KMS-11 (cell line): ENCODE results near the gene TMEM235.
"Not testable (repeated sequence)": the region's sequence is repeated elsewhere in the genome, so short reads cannot be mapped to it uniquely, and the experiment has no call there.

Source experiments
- H2AFZ ChIP-seq: fragments of 200-600 bp; sonication (generic); 2 replicates; pipeline ENCODE4 v1.6.1; 2016; ENCODE audit warnings: antibody characterized with exemption, mixed run types, low read depth
- H3K27ac ChIP-seq: fragments of 200-600 bp; sonication (generic); 2 replicates; pipeline ENCODE4 v1.6.1; 2016; ENCODE audit warnings: mild to moderate bottlenecking, mixed run types
- H3K27me3 ChIP-seq: fragments of 200-600 bp; sonication (generic); 2 replicates; pipeline ENCODE4 v1.6.1; 2017; ENCODE audit warnings: mild to moderate bottlenecking, low read depth, mixed run types, moderate library complexity; ENCODE audit not compliant: insufficient read depth
- H3K36me3 ChIP-seq: fragments of 200-600 bp; sonication (generic); 2 replicates; pipeline ENCODE4 v1.6.1; 2017; ENCODE audit warnings: mild to moderate bottlenecking, mixed run types; ENCODE audit not compliant: insufficient read depth
- H3K4me1 ChIP-seq: fragments of 200-600 bp; sonication (generic); 2 replicates; pipeline ENCODE4 v1.6.1; 2016; ENCODE audit warnings: mild to moderate bottlenecking, low read depth, mixed run types; ENCODE audit not compliant: poor library complexity, severe bottlenecking
- H3K4me2 ChIP-seq: fragments of 200-600 bp; sonication (generic); 2 replicates; pipeline ENCODE4 v1.7.0; 2016; ENCODE audit warnings: mild to moderate bottlenecking, mixed run types
- H3K4me3 ChIP-seq: fragments of 200-600 bp; sonication (generic); IDR thresholded peaks from 2 replicates; pipeline ENCODE4 v1.6.1; 2017; ENCODE audit warnings: low read depth, low read length, mixed read lengths; ENCODE audit not compliant: insufficient read depth
- H3K79me2 ChIP-seq: fragments of 200-600 bp; sonication (generic); 2 replicates; pipeline ENCODE4 v1.6.1; 2016; ENCODE audit warnings: low read depth, mixed run types; ENCODE audit not compliant: insufficient read depth
- H3K9ac ChIP-seq: fragments of 200-600 bp; sonication (generic); 2 replicates; pipeline ENCODE4 v1.6.1; 2016; ENCODE audit warnings: mild to moderate bottlenecking, mixed run types
- H4K20me1 ChIP-seq: fragments of 200-600 bp; sonication (generic); 2 replicates; pipeline ENCODE4 v1.6.1; 2016; ENCODE audit warnings: mild to moderate bottlenecking, mixed run types; ENCODE audit not compliant: insufficient read depth
- TF ChIP-seq, protein P1 (sequence below): fragments of 200-600 bp; sonication (generic); conservative IDR thresholded peaks from 2 replicates; pipeline ENCODE4 v1.6.1; 2017; ENCODE audit warnings: low read depth, mild to moderate bottlenecking, antibody characterized with exemption, low read length, moderate library complexity, mixed read lengths

Gene TMEM235

DNA sequence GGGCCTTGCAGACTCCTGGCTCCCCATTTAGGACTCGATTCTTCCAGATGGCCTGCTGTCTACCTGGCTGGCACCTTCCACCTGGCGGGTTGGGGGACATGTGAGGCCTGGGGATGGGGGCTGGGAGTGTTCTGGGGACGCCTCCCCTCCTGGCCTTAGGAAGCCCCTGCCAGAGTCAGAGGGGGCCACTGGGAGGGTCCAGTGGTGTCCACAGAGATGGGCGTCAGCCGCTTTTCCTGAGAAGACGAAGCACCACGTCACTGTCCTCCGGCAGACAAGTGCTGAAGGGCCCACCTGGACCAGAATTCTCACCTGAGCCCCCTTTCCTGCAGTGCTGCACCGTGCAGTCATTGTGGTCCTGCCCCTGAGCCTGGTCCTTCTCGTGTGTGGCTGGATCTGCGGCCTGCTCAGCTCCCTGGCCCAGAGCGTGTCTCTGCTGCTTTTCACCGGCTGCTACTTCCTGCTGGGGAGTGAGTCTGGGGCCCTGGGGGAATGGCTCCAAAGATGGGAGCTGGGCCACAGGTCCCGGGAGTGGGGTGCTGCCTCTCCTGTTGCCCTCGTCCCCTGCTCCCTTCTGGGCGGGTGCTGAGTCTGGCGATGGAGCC lies 2.9 kb downstream of the TMEM235 start:
- no peaks in the 10 kb centered on the region for H3K79me2 ChIP-seq
- H3K36me3 ChIP-seq: no peaks in the 10 kb centered on the region
- no peak overlapping the region for H3K27ac ChIP-seq
- no peak overlapping the region for H2AFZ ChIP-seq
- H3K4me2 ChIP-seq: no peak overlapping the region
- no peak overlapping the region for H3K9ac ChIP-seq
- TF ChIP-seq, protein P1, sequence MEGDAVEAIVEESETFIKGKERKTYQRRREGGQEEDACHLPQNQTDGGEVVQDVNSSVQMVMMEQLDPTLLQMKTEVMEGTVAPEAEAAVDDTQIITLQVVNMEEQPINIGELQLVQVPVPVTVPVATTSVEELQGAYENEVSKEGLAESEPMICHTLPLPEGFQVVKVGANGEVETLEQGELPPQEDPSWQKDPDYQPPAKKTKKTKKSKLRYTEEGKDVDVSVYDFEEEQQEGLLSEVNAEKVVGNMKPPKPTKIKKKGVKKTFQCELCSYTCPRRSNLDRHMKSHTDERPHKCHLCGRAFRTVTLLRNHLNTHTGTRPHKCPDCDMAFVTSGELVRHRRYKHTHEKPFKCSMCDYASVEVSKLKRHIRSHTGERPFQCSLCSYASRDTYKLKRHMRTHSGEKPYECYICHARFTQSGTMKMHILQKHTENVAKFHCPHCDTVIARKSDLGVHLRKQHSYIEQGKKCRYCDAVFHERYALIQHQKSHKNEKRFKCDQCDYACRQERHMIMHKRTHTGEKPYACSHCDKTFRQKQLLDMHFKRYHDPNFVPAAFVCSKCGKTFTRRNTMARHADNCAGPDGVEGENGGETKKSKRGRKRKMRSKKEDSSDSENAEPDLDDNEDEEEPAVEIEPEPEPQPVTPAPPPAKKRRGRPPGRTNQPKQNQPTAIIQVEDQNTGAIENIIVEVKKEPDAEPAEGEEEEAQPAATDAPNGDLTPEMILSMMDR: no peak
- H3K4me3 ChIP-seq: no peak overlapping the region
- H3K4me1 ChIP-seq: peaks cover 22% of the 10 kb centered on the region
- H4K20me1 ChIP-seq: no peaks in the 10 kb centered on the region
- no peaks in the 10 kb centered on the region for H3K27me3 ChIP-seq

DNA sequence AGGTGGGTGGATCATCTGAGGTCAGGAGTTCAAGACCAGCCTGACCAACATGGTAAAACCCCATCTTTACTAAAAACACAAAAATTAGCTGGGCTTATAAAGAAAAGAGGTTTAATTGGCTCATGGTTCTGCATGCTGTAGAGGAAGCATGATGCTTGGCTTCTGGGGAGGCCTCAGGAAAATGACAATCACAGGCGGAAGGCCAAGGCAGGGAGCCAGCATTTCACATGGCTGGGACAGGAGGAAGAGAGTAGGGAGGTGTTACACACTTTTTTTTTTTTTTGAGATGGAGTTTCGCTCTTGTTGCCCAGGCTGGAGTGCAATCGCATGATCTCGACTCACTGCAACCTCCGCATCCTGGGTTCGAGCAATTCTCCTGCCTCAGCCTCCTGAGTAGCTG lies 3.6 kb downstream of the TMEM235 start:
- not testable (repeated sequence) for H3K36me3 ChIP-seq, H2AFZ ChIP-seq, H3K27me3 ChIP-seq, H3K9ac ChIP-seq, H3K27ac ChIP-seq, H3K79me2 ChIP-seq, H3K4me3 ChIP-seq, H4K20me1 ChIP-seq, H3K4me2 ChIP-seq
- H3K4me1 ChIP-seq: peaks cover 15% of the 10 kb centered on the region

DNA sequence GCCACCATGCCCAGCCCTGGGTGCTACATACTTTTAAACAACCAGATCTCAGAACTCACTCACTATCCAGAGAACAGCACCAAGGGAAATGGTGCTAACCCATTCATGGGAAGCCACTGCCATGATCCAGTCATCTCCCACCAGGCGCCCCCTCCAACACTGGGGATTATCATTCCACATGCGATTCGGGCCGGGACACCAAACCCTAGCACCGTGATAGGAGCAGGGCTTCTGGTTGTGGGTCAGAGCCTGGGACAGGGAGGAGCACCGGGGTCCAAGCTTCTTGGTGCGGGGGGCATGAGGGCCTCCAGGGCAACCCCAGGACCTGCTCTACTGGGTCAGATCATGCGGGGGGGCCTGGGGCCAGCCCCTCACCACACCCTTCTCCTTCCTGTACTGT lies 4.5 kb downstream of the TMEM235 start:
- Histone ChIP-seq H3K4me3 (no peak overlapping the region), H2AFZ (no peak overlapping the region), H3K27me3 (no peaks in the 10 kb centered on the region), H4K20me1 (no peaks in the 10 kb centered on the region), H3K36me3 (no peaks in the 10 kb centered on the region), H3K4me1 (peaks cover 7% of the 10 kb centered on the region), H3K79me2 (no peaks in the 10 kb centered on the region), H3K4me2 (no peak overlapping the region), H3K9ac (no peak overlapping the region), H3K27ac (no peak overlapping the region)
- TF ChIP-seq, protein P1: no peak

DNA sequence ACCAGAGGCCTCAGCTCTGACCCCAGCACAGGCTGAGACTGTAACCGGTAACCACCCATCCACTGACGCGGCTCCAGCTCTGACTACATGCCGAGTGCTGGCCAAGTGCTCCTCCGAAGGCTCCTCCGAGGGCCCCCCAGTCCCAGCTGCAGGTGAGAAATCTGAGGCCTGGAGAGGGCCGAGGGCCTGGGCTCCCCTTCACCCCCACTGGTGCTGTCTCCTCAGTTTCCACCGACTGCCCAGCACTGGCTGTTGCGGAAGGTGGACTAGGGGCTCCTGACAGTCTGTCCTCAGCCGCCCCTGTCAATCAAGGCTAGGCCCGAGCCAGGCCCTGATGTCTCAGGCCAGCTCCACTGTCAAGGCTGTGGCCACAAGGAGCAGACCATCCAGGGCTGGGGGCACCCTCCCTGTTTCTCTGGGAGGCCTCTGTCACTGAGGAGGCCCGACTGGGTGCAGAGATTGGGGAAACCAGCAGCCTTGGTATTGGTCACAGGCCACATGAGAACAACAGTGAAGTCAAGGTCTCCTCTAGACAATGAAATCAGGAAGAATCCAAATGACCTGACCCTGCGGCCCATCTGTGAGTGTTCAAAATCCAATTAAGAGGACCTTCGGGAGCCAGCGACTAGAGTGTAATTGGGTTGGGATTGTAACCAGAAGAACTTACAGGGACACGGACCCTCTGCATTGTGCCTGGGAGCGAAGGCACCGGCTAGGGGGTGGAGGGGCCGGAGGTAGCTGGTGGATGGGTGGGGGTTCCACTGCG lies 5.1 kb downstream of the TMEM235 start:
- Histone ChIP-seq H3K27me3 (no peaks in the 10 kb centered on the region), H3K27ac (no peak overlapping the region), H3K4me2 (no peak overlapping the region), H4K20me1 (no peaks in the 10 kb centered on the region), H3K79me2 (no peaks in the 10 kb centered on the region), H3K4me3 (no peak overlapping the region), H3K36me3 (no peaks in the 10 kb centered on the region), H3K9ac (no peak overlapping the region), H3K4me1 (peaks cover under 1% of the 10 kb centered on the region), H2AFZ (no peak overlapping the region)
- TF ChIP-seq, protein P1: no peak

DNA sequence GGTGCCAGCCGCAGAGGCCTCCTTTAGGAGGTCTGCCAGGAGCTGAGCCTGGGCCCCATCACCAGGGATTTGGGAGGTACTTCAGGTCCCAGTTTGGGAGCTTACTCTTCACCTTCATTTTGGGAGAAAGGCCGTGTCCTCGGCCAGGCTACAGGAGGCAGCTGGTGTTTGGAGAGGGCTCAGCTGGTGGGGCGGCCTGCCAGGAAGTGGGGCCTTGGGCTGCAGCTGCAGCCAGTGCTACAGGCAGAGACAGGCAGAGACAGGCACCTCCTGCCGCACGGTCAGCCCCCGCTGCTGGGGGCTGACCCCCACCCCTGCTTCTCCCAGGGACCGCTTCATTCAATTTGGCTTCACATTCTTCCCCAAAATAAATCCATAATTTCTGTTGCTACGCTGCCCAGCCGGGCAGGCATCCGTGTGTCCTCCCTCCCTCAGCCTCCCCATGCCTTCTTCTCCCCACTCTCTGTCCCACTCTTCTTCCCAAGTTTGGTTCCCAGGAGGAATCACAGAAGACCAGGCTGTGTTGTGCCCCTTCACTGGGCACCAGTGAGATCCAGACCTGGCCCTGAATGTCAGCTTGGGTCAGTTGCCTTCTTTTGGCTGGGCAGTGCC lies 6.1 kb downstream of the TMEM235 start:
- Histone ChIP-seq H3K79me2 (no peaks in the 10 kb centered on the region), H2AFZ (no peak overlapping the region), H3K4me2 (no peak overlapping the region), H4K20me1 (no peaks in the 10 kb centered on the region), H3K27me3 (no peaks in the 10 kb centered on the region), H3K4me1 (no peaks in the 10 kb centered on the region), H3K9ac (no peak overlapping the region), H3K4me3 (no peak overlapping the region), H3K36me3 (no peaks in the 10 kb centered on the region), H3K27ac (no peak overlapping the region)
- TF ChIP-seq, protein P1: no peak
